SK-N-SH (cell line): ENCODE data around the gene ZGRF1.

Source experiments
- CTCF ChIP-seq: fragments of 200-600 bp; sonication (generic); IDR thresholded peaks from 2 replicates; pipeline ENCODE4 v1.6.1; 2017; ENCODE audit warnings: antibody characterized with exemption, mild to moderate bottlenecking, moderate library complexity
- FOXJ3 ChIP-seq: sonication (generic); formaldehyde crosslinking; IDR thresholded peaks from 2 replicates; pipeline ENCODE4 v1.5.1; 2020; ENCODE audit warnings: mild to moderate bottlenecking, missing genetic modification reagents
- JUND ChIP-seq: IDR thresholded peaks from 2 replicates; pipeline ENCODE4 v1.4.0; 2012
- MXI1 ChIP-seq: IDR thresholded peaks from 2 replicates; pipeline ENCODE4 v1.6.1; 2012; ENCODE audit warnings: mild to moderate bottlenecking, low read depth, low read length, improper control_type of control experiment
- NFIC ChIP-seq: IDR thresholded peaks from 2 replicates; pipeline ENCODE4 v1.4.0; 2012; ENCODE audit warnings: borderline replicate concordance
- USF2 ChIP-seq: fragments of 150-350 bp; IDR thresholded peaks from 2 replicates; pipeline ENCODE4 v1.6.1; 2017; ENCODE audit warnings: antibody characterized with exemption, low read length, low read depth, borderline replicate concordance

GRCh38 chr4:112677519-112678091 is 40.9 kb upstream of the ZGRF1 start:
- TF ChIP-seq CTCF (no peak), FOXJ3 (no peak), NFIC (no peak), MXI1 (no peak), JUND (no peak), USF2 (no peak)
